IMR-90 (cell line): ENCODE data around the gene FOXO1. TPM values are rescaled to one million over a fixed set of nuclear protein-coding genes. Genes with fewer than 3 reads are reported as not detected.

Source experiments
- ATAC-seq: fragments of 200-7000 bp; cut with Tn5 transposase; 2 replicates; pipeline ENCODE4 v1.9.1; 2020; ENCODE audit warnings: low read depth, mild to moderate bottlenecking, moderate library complexity
- BruUV-seq: library from RNA; stranded (reverse); fragments of 400-500 nt; replicated peaks from 2 replicates; lab custom pipeline; 2021; lab: Mats Ljungman, UMichigan
- CTCF ChIA-PET: fragments of 300-600 bp; formaldehyde crosslinking; extraction: SDS; loops from one replicate; lab custom pipeline; 2021; ENCODE audit warnings: antibody characterized with exemption; lab: Yijun Ruan, JAX
- POLR2A ChIA-PET: fragments of 300-600 bp; sonication (Branson Sonifier 250); formaldehyde crosslinking; loops from one replicate; lab custom pipeline; 2022; ENCODE audit warnings: antibody characterized with exemption; ENCODE audit not compliant: unreplicated experiment; lab: Charles Lee
- DNase-seq: peaks from one replicate; pipeline ENCODE4 v3.0.0; 2013
- H2AFZ ChIP-seq: replicated peaks from 2 replicates; pipeline ENCODE3; 2013; ENCODE audit warnings: low read length, mild to moderate bottlenecking; ENCODE audit not compliant: poor library complexity
- H2AK5ac ChIP-seq: 2 replicates; pipeline ENCODE4 v1.6.1; 2013; ENCODE audit warnings: low read depth, low read length, inconsistent platforms
- H2AK9ac ChIP-seq: replicated peaks from 2 replicates; pipeline ENCODE3; 2013; ENCODE audit warnings: mild to moderate bottlenecking, low read depth, low read length, moderate library complexity; ENCODE audit not compliant: poor library complexity
- H2BK120ac ChIP-seq: 2 replicates; pipeline ENCODE4 v1.6.1; 2013; ENCODE audit warnings: low read depth, low read length, inconsistent platforms
- H2BK15ac ChIP-seq: 3 replicates; pipeline ENCODE4 v1.6.1; 2013; ENCODE audit warnings: low read depth, low read length, inconsistent platforms
- H2BK20ac ChIP-seq: 2 replicates; pipeline ENCODE4 v1.6.1; 2013; ENCODE audit warnings: low read depth, mild to moderate bottlenecking, inconsistent platforms, low read length, moderate library complexity
- H2BK5ac ChIP-seq: 2 replicates; pipeline ENCODE4 v1.6.1; 2013; ENCODE audit warnings: mild to moderate bottlenecking, low read depth, low read length, inconsistent platforms; ENCODE audit not compliant: poor library complexity, severe bottlenecking
- H3K14ac ChIP-seq: replicated peaks from 2 replicates; pipeline ENCODE4 v1.6.1; 2013; ENCODE audit warnings: low read depth, low read length, inconsistent platforms
- H3K18ac ChIP-seq: 2 replicates; pipeline ENCODE4 v1.6.1; 2013; ENCODE audit warnings: low read depth, low read length, control low read depth
- H3K23ac ChIP-seq: 2 replicates; pipeline ENCODE4 v1.6.1; 2013; ENCODE audit warnings: low read depth, low read length, inconsistent platforms
- H3K27ac ChIP-seq: 2 replicates; pipeline ENCODE4 v1.5.1; 2013; ENCODE audit warnings: mild to moderate bottlenecking, control low read depth, low read length; ENCODE audit not compliant: insufficient read depth
- H3K27me3 ChIP-seq: 2 replicates; pipeline ENCODE4 v1.6.1; 2013; ENCODE audit warnings: low read length; ENCODE audit not compliant: control insufficient read depth, insufficient read depth
- H3K36me3 ChIP-seq: 2 replicates; pipeline ENCODE4 v1.6.1; 2013; ENCODE audit warnings: low read length, mixed read lengths; ENCODE audit not compliant: control insufficient read depth, insufficient read depth
- H3K4ac ChIP-seq: 2 replicates; pipeline ENCODE4 v1.6.1; 2013; ENCODE audit warnings: low read depth, low read length, inconsistent platforms
- H3K4me1 ChIP-seq: 2 replicates; pipeline ENCODE4 v1.6.1; 2013; ENCODE audit warnings: low read length, mixed read lengths; ENCODE audit not compliant: control insufficient read depth, insufficient read depth
- H3K4me2 ChIP-seq: 2 replicates; pipeline ENCODE4 v1.6.1; 2013; ENCODE audit warnings: low read depth, mild to moderate bottlenecking, control low read depth, low read length, moderate library complexity
- H3K4me3 ChIP-seq: 2 replicates; pipeline ENCODE4 v1.5.1; 2013; ENCODE audit warnings: low read depth, mild to moderate bottlenecking, control low read depth, low read length, moderate library complexity; ENCODE audit not compliant: insufficient read depth
- H3K56ac ChIP-seq: 2 replicates; pipeline ENCODE4 v1.6.1; 2013; ENCODE audit warnings: low read length, inconsistent platforms; ENCODE audit not compliant: insufficient read depth; ENCODE audit errors: extremely low read depth
- H3K79me1 ChIP-seq, 2 experiments: 2 replicates each; pipeline ENCODE4 v1.6.1; 2013; ENCODE audit warnings: low read length in 2 of 2, inconsistent platforms in 1 of 2, low read depth in 1 of 2
- H3K9ac ChIP-seq: 2 replicates; pipeline ENCODE4 v1.6.1; 2013; ENCODE audit warnings: low read depth, low read length, control low read depth
- H3K9me1 ChIP-seq: 2 replicates; pipeline ENCODE4 v1.6.1; 2013; ENCODE audit warnings: low read length, inconsistent platforms; ENCODE audit not compliant: insufficient read depth
- H3K9me3 ChIP-seq: 2 replicates; pipeline ENCODE4 v1.6.1; 2013; ENCODE audit warnings: low read length; ENCODE audit not compliant: control insufficient read depth, insufficient read depth
- H4K20me1 ChIP-seq: 2 replicates; pipeline ENCODE4 v1.6.1; 2013; ENCODE audit warnings: low read length, inconsistent platforms; ENCODE audit not compliant: insufficient read depth
- H4K5ac ChIP-seq: 2 replicates; pipeline ENCODE4 v1.6.1; 2013; ENCODE audit warnings: mild to moderate bottlenecking, low read depth, low read length, control low read depth
- H4K8ac ChIP-seq, 2 experiments: 2 replicates each; pipeline ENCODE4 v1.6.1; 2013; ENCODE audit warnings: low read depth in 2 of 2, low read length in 2 of 2, control low read depth in 1 of 2, inconsistent platforms in 1 of 2
- H4K91ac ChIP-seq: 2 replicates; pipeline ENCODE4 v1.6.1; 2013; ENCODE audit warnings: low read depth, low read length, inconsistent platforms; ENCODE audit not compliant: insufficient read depth
- BHLHE40 ChIP-seq: fragments of 150-350 bp; IDR thresholded peaks from 2 replicates; pipeline ENCODE4 v1.6.1; 2016; ENCODE audit warnings: mild to moderate bottlenecking, low read depth, low read length
- CEBPB ChIP-seq: IDR thresholded peaks from 2 replicates; pipeline ENCODE4 v1.6.1; 2012; ENCODE audit warnings: low read depth, low read length, improper control_type of control experiment
- CHD1 ChIP-seq: IDR thresholded peaks from 2 replicates; pipeline ENCODE4 v1.6.1; 2012; ENCODE audit warnings: low read depth, low read length, improper control_type of control experiment
- ELK1 ChIP-seq: fragments of 150-350 bp; IDR thresholded peaks from 2 replicates; pipeline ENCODE4 v1.6.1; 2016; ENCODE audit warnings: low read depth, mild to moderate bottlenecking, low read length, moderate library complexity, borderline replicate concordance
- FOS ChIP-seq: fragments of 150-350 bp; IDR thresholded peaks from 2 replicates; pipeline ENCODE4 v1.6.1; 2016; ENCODE audit warnings: low read depth, low read length
- MAFK ChIP-seq: IDR thresholded peaks from 2 replicates; pipeline ENCODE4 v1.6.1; 2012; ENCODE audit warnings: low read depth, low read length, improper control_type of control experiment
- MAZ ChIP-seq: IDR thresholded peaks from 2 replicates; pipeline ENCODE4 v1.6.1; 2012; ENCODE audit warnings: low read depth, mild to moderate bottlenecking, low read length, improper control_type of control experiment, moderate library complexity, borderline replicate concordance
- MXI1 ChIP-seq: IDR thresholded peaks from 2 replicates; pipeline ENCODE4 v1.6.1; 2012; ENCODE audit warnings: low read depth, mild to moderate bottlenecking, low read length, moderate library complexity, borderline replicate concordance
- NFE2L2 ChIP-seq: fragments of 150-350 bp; IDR thresholded peaks from 2 replicates; pipeline ENCODE4 v1.6.1; 2016; ENCODE audit warnings: low read depth, mild to moderate bottlenecking, low read length
- POLR2A ChIP-seq: IDR thresholded peaks from 2 replicates; pipeline ENCODE4 v1.6.1; 2012; ENCODE audit warnings: mild to moderate bottlenecking, low read depth, low read length
- RAD21 ChIP-seq: IDR thresholded peaks from 2 replicates; pipeline ENCODE4 v1.6.1; 2012; ENCODE audit warnings: low read length, improper control_type of control experiment
- RCOR1 ChIP-seq: IDR thresholded peaks from 2 replicates; pipeline ENCODE4 v1.6.1; 2012; ENCODE audit warnings: mild to moderate bottlenecking, low read length, improper control_type of control experiment; ENCODE audit not compliant: insufficient replicate concordance
- RFX5 ChIP-seq: IDR thresholded peaks from 2 replicates; pipeline ENCODE4 v1.8.0; 2012; ENCODE audit warnings: low read depth, mild to moderate bottlenecking, low read length, moderate library complexity
- SMC3 ChIP-seq: fragments of 150-350 bp; IDR thresholded peaks from 2 replicates; pipeline ENCODE4 v1.6.1; 2016; ENCODE audit warnings: low read depth, mild to moderate bottlenecking, antibody characterized with exemption, low read length, moderate library complexity
- USF2 ChIP-seq: fragments of 150-350 bp; IDR thresholded peaks from 2 replicates; pipeline ENCODE4 v1.6.1; 2017; ENCODE audit warnings: mild to moderate bottlenecking, antibody characterized with exemption, low read length, low read depth
- WGBS, 2 experiments: methylation state at CpG; one replicate each; pipeline versions ENCODE4 v1.1.5 to v1.1.7; 2013; ENCODE audit warnings: missing lambda C conversion rate in 2 of 2; ENCODE audit not compliant: insufficient read length in 1 of 2; ENCODE audit errors: extremely low coverage in 2 of 2; 5-methylcytosine and 5-hydroxymethylcytosine counted together
- dilution Hi-C: fragments of 300-500 bp; cut with HindIII; formaldehyde crosslinking; loops from one replicate; pipeline ENCODE4 v1.14.3; 2018; ENCODE audit warnings: low sequenced_read_pairs; ENCODE audit not compliant: unreplicated experiment
- in situ Hi-C: fragments of 300-500 bp; cut with MboI; formaldehyde crosslinking; loops from 3 replicates; pipeline ENCODE4 v1.14.3; 2019; ENCODE audit warnings: low sequenced_read_pairs, inconsistent platforms, mixed read lengths
- intact Hi-C: fragments of 100-400 bp; cut with micrococcal nuclease; formaldehyde crosslinking; loops from 2 replicates; pipeline ENCODE4 v1.10.0; 2022
- polyA plus RNA-seq, 3 experiments: library from polyadenylated mRNA; depleted of rRNA; stranded (reverse); fragments of >200 nt; gene quantifications; 2 replicates each; pipeline ENCODE4 v1.2.3, GENCODE V29; 2012; ENCODE audit warnings: low replicate concordance in 1 of 3
- total RNA-seq: library from RNA; depleted of rRNA; stranded (reverse); fragments of >200 nt; gene quantifications from 2 replicates; pipeline ENCODE4 v1.2.3, GENCODE V29; 2012
- TF ChIP-seq, protein P1 (sequence below): conservative IDR thresholded peaks from 2 replicates; pipeline ENCODE4 v1.5.1; 2012; ENCODE audit warnings: mild to moderate bottlenecking, low read depth, low read length, improper control_type of control experiment

The FOXO1 gene
- total and polyA plus RNA-seq, 2 of the 4 experiments (the other 2 are of a cell fraction) = 0.12 to 0.18 TPM

DNA sequence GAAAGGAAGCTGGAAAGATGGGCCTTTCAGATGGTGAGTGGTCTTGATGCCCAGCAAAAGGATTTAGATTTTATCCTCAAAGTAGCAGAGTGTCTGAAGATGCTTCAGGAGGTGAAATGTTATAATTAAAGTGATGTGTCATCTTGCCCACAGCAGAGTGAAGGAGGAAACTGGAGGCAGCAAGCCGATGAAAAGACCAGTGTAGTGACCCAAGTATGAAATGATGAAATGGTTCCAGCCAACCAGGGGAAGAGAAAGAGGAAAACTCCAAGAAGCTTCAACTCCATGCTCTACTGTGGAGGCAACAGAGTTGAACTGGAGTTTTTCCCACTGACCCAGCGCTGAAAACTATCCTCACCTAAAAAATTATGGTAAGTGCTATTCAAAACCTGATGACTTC, 66.7 kb downstream of the FOXO1 start:
- Histone ChIP-seq H3K56ac (no peak overlapping the region), H3K27ac (no peak overlapping the region), H2AK5ac (no peak overlapping the region), H2BK5ac (no peak overlapping the region), H4K20me1 (no peaks in the 10 kb centered on the region), H3K23ac (no peak overlapping the region), H2BK20ac (no peak overlapping the region), H3K18ac (no peak overlapping the region), H2AFZ (no peak overlapping the region), H3K9me1 (no peaks in the 10 kb centered on the region), H4K91ac (no peak overlapping the region), H2AK9ac (no peak overlapping the region), H3K4me3 (no peak overlapping the region), H3K9me3 (no peaks in the 10 kb centered on the region), H3K79me1 (no peaks in the 10 kb centered on the region), H2BK15ac (no peak overlapping the region), H4K5ac (no peak overlapping the region), H3K4ac (no peak overlapping the region), H2BK120ac (no peak overlapping the region), H3K27me3 (no peaks in the 10 kb centered on the region; the same call in 1 of the 2 replicates), H4K8ac (no peak overlapping the region), H3K4me1 (no peaks in the 10 kb centered on the region), H3K36me3 (no peaks in the 10 kb centered on the region), H3K14ac (no peak overlapping the region), H3K4me2 (no peak overlapping the region), H3K9ac (no peak overlapping the region)
- ATAC-seq (no peak), DNase-seq (no peak)
- POLR2A ChIA-PET = no interaction called here
- in situ Hi-C loops (no loop called here), dilution Hi-C loops (no loop called here), intact Hi-C loops (no loop called here)
- no CpG with 5 or more reads among the region's 2 CpGs for WGBS, 2 experiments
- CTCF ChIA-PET = no interaction called here
- no peak for TF ChIP-seq USF2
- TF ChIP-seq SMC3 = no peak
- TF ChIP-seq NFE2L2 = no peak
- TF ChIP-seq MAFK = no peak
- no peak for TF ChIP-seq MXI1
- TF ChIP-seq FOS = no peak
- TF ChIP-seq RFX5 = no peak
- no peak for TF ChIP-seq RAD21
- TF ChIP-seq, protein P1, sequence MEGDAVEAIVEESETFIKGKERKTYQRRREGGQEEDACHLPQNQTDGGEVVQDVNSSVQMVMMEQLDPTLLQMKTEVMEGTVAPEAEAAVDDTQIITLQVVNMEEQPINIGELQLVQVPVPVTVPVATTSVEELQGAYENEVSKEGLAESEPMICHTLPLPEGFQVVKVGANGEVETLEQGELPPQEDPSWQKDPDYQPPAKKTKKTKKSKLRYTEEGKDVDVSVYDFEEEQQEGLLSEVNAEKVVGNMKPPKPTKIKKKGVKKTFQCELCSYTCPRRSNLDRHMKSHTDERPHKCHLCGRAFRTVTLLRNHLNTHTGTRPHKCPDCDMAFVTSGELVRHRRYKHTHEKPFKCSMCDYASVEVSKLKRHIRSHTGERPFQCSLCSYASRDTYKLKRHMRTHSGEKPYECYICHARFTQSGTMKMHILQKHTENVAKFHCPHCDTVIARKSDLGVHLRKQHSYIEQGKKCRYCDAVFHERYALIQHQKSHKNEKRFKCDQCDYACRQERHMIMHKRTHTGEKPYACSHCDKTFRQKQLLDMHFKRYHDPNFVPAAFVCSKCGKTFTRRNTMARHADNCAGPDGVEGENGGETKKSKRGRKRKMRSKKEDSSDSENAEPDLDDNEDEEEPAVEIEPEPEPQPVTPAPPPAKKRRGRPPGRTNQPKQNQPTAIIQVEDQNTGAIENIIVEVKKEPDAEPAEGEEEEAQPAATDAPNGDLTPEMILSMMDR = no peak
- no peak for TF ChIP-seq MAZ
- no peak for TF ChIP-seq RCOR1
- TF ChIP-seq BHLHE40 = no peak
- no peak for TF ChIP-seq CHD1
- TF ChIP-seq CEBPB = no peak
- no peak for TF ChIP-seq ELK1
- no peak for TF ChIP-seq POLR2A
- BruUV-seq = no TSS peak
